ENCODE data around the gene ORM2.

DNA sequence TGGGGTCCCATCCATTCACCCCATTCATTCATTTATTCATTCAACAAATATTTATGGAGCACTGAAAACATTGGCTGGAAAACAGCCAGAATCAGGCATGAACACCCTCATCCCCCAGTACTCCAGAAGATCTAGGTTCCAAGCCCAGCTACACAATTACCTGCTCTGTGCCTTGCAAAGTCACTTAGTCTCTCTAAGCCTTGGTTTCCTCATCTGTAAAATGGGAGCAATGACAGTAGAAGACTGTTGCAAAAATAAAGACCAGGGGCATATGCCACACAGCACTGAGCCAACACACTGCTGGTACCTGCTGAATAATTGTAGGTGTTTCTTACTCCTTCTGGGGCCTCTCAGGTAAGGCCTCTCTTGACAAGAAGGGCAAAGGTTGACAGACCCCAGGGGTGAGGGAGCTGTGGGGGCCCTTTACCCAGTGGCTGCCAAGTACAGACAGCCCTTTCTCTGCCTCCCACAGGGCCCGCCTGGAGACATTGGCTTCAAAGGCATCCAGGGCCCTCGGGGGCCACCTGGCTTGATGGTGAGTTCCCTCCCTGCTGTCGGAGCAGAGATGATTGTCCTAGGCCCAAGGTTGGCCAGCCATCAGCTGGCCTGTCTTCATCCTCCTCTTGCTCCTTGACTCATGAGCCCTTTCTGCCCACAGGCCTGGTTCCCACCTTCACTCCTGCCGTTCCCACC lies 29.4 kb upstream of the ORM2 start:
- TF ChIP-seq, protein P1, sequence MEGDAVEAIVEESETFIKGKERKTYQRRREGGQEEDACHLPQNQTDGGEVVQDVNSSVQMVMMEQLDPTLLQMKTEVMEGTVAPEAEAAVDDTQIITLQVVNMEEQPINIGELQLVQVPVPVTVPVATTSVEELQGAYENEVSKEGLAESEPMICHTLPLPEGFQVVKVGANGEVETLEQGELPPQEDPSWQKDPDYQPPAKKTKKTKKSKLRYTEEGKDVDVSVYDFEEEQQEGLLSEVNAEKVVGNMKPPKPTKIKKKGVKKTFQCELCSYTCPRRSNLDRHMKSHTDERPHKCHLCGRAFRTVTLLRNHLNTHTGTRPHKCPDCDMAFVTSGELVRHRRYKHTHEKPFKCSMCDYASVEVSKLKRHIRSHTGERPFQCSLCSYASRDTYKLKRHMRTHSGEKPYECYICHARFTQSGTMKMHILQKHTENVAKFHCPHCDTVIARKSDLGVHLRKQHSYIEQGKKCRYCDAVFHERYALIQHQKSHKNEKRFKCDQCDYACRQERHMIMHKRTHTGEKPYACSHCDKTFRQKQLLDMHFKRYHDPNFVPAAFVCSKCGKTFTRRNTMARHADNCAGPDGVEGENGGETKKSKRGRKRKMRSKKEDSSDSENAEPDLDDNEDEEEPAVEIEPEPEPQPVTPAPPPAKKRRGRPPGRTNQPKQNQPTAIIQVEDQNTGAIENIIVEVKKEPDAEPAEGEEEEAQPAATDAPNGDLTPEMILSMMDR (IDR thresholded peaks at IDR 0.05): no peak
- TF ChIP-seq POLR2A (IDR thresholded peaks at IDR 0.05) (no peak), POLR2AphosphoS5 (IDR thresholded peaks at IDR 0.05) (no peak)

Data from stomach (tissue), 4 donors.